Measurements from ENCODE around the gene FRMPD2.
"Not testable (repeated sequence)": the region's sequence is repeated elsewhere in the genome, so short reads cannot be mapped to it uniquely, and the experiment has no call there.

GRCh38 chr10:48125631-48126030 is 148.9 kb downstream of the FRMPD2 start:
- not testable (repeated sequence) for TF ChIP-seq CTCF (IDR thresholded peaks at IDR 0.05; ENCODE audit: low read depth, low read length); POLR2A (IDR thresholded peaks at IDR 0.05; ENCODE audit: extremely low read depth, insufficient read length); MAX (IDR thresholded peaks at IDR 0.05; ENCODE audit: low read depth, low read length); MYC (IDR thresholded peaks at IDR 0.05; ENCODE audit: low read depth, low read length)

Measured in NB4 (cell line).